ENCODE measurements around the gene SND1. TPM values are rescaled to one million over a fixed set of nuclear protein-coding genes. Genes with fewer than 3 reads are reported as not detected.

Gene SND1
- total RNA-seq, 1 donor, result 241 TPM

DNA sequence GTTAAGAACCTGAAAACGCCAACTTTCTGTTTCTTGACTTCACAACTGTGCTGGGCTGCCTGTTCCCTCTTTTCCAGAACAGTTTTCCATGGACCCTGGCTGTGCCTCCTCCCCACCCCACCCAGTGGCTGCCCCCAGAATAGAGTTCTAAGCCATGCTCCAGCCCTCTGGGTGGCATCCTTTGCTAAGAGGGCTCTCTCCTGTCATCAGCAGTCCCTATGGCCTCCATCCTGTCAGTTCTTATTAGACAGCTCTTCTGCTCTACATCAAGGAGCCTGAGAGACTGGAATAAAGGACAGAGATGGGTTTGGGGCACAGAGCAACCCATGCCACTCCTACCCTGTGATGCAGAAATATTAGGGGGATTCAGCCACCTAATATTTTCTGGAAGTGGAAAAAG, 393.2 kb downstream of the SND1 start:
- no peak for DNase-seq (ENCODE audit: low read depth)

DNA sequence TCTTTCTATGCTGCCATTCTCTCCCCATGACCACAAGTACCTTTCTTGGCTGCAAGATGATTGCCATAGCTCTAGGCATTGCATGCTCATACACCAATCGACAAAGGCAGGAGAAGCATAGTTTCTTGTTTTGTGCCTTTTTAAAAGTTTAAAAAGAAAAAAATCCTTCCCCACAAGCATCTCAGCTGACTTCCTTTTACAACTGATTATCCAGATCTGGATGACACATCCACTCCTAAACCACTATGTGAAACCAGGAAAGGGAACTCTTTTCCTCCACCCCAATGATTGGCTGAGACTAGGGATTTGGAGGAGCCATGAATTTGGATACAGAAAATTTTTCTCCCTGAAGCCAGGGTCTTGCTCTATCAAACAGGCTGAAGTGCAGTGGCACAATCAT, 393.8 kb downstream of the SND1 start:
- DNase-seq (ENCODE audit: low read depth), result no peak
- TF ChIP-seq, protein P1, sequence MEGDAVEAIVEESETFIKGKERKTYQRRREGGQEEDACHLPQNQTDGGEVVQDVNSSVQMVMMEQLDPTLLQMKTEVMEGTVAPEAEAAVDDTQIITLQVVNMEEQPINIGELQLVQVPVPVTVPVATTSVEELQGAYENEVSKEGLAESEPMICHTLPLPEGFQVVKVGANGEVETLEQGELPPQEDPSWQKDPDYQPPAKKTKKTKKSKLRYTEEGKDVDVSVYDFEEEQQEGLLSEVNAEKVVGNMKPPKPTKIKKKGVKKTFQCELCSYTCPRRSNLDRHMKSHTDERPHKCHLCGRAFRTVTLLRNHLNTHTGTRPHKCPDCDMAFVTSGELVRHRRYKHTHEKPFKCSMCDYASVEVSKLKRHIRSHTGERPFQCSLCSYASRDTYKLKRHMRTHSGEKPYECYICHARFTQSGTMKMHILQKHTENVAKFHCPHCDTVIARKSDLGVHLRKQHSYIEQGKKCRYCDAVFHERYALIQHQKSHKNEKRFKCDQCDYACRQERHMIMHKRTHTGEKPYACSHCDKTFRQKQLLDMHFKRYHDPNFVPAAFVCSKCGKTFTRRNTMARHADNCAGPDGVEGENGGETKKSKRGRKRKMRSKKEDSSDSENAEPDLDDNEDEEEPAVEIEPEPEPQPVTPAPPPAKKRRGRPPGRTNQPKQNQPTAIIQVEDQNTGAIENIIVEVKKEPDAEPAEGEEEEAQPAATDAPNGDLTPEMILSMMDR (IDR thresholded peaks at IDR 0.05; ENCODE audit: insufficient read depth, low read depth, low read length), result no peak
- H3K4me3 ChIP-seq (ENCODE audit: low read depth, low read length), result no peak overlapping the region

More for the DNA sequence above, 393.2 kb downstream of the SND1 start:
- H3K4me3 ChIP-seq (ENCODE audit: low read depth, low read length), result no peak overlapping the region
- TF ChIP-seq, protein P1 (IDR thresholded peaks at IDR 0.05; ENCODE audit: insufficient read depth, low read depth, low read length), result no peak

- no peak overlapping the region for H3K4me3 ChIP-seq (ENCODE audit: low read depth, low read length)
- DNase-seq (ENCODE audit: low read depth), result no peak
- TF ChIP-seq, protein P1 (IDR thresholded peaks at IDR 0.05; ENCODE audit: insufficient read depth, low read depth, low read length), result no peak
These were observed 400.4 kb downstream of the SND1 start for GRCh38 chr7:128052404-128052803.

DNA sequence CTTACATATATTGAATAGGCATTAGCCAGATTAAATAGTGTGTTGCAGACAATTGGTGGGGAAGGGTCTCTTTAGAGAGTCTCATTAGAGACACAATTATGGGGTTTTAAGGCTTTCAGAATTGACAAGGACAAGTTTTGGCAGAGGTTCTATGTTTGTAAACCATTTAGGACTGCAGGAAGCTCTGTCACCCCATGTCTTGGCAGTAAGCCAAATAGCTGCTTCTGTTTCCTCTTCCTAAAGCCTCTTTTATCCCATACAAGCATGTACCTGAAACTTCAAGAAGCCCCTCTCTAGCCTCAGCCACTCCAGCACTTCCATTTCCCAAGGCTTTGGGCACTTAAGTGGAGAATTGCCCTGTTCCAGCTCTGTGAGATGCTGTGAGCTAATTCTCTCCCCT, 401.0 kb downstream of the SND1 start:
- no peak overlapping the region for H3K4me3 ChIP-seq (ENCODE audit: low read depth, low read length)
- TF ChIP-seq, protein P1 (IDR thresholded peaks at IDR 0.05; ENCODE audit: insufficient read depth, low read depth, low read length), result no peak
- DNase-seq (ENCODE audit: low read depth), result peak; percentile 35

DNA sequence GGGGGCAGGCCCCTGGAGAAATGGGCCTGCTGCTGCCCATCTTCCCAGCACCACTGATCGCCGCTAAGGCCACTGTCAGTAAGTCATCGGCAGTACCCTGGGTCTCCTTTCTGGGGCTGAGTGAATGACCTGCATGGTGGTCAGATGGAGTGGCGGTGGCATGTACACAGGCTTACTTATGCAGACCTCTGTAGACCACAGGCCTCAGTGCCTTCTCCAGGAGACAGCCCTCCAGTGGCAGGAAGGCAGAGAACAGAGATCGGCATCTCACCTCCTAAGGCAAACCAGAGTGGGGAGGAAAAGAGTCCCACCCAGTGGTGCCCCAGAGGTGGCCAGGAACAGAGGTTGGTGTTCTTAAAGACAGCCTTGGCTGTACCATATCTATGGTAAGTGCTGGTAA, 402.0 kb downstream of the SND1 start:
- TF ChIP-seq, protein P1 (IDR thresholded peaks at IDR 0.05; ENCODE audit: insufficient read depth, low read depth, low read length), result no peak
- DNase-seq (ENCODE audit: low read depth), result no peak

GRCh38 chr7:128054511-128054910, 402.5 kb downstream of the SND1 start:
- no peak for DNase-seq (ENCODE audit: low read depth)
- H3K4me3 ChIP-seq (ENCODE audit: low read depth, low read length), result no peak overlapping the region
- TF ChIP-seq, protein P1 (IDR thresholded peaks at IDR 0.05; ENCODE audit: insufficient read depth, low read depth, low read length), result no peak

More for the DNA sequence above, 402.0 kb downstream of the SND1 start:
- no peak overlapping the region for H3K4me3 ChIP-seq (ENCODE audit: low read depth, low read length)

GRCh38 chr7:128055637-128056036, 403.6 kb downstream of the SND1 start:
- no peak overlapping the region for H3K4me3 ChIP-seq (ENCODE audit: low read depth, low read length)
- TF ChIP-seq, protein P1 (IDR thresholded peaks at IDR 0.05; ENCODE audit: insufficient read depth, low read depth, low read length), result no peak
- peak; percentile 33 for DNase-seq (ENCODE audit: low read depth)
